GM23338 (cell line): ENCODE measurements around the gene LOXL1. TPM values are rescaled to one million over a fixed set of nuclear protein-coding genes. Genes with fewer than 3 reads are reported as not detected.

ENCODE experiments used
- ATAC-seq: fragments of 200-7000 bp; cut with Tn5 transposase; 3 replicates; pipeline ENCODE4 v1.9.1; 2020
- DNase-seq: peaks from one replicate; pipeline ENCODE4 v3.0.0-alpha.2; 2015; ENCODE audit warnings: low spot score
- H2AFZ ChIP-seq: fragments of 200-600 bp; sonication (generic); 2 replicates; pipeline ENCODE4 v1.8.0; 2016; ENCODE audit warnings: antibody characterized with exemption, mild to moderate bottlenecking, moderate library complexity
- H3F3A ChIP-seq: fragments of 200-600 bp; sonication (generic); replicated peaks from 2 replicates; pipeline ENCODE4 v1.8.0; 2017; ENCODE audit warnings: antibody characterized with exemption, mixed run types, low read depth
- H3K27ac ChIP-seq: fragments of 200-600 bp; sonication (generic); 2 replicates; pipeline ENCODE4 v1.6.1; 2016; ENCODE audit warnings: low read depth
- H3K27me3 ChIP-seq: fragments of 200-600 bp; sonication (generic); 2 replicates; pipeline ENCODE4 v1.8.0; 2016; ENCODE audit warnings: mild to moderate bottlenecking, mixed run types, moderate library complexity; ENCODE audit not compliant: insufficient read depth
- H3K36me3 ChIP-seq: fragments of 200-600 bp; sonication (generic); 2 replicates; pipeline ENCODE4 v1.8.0; 2016; ENCODE audit warnings: mild to moderate bottlenecking; ENCODE audit not compliant: insufficient read depth
- H3K4me1 ChIP-seq: fragments of 200-600 bp; sonication (generic); 2 replicates; pipeline ENCODE4 v1.8.0; 2016; ENCODE audit warnings: mild to moderate bottlenecking, moderate library complexity; ENCODE audit not compliant: insufficient read depth
- H3K4me2 ChIP-seq: fragments of 200-600 bp; sonication (generic); 2 replicates; pipeline ENCODE4 v1.7.1; 2017; ENCODE audit warnings: mixed run types
- H3K4me3 ChIP-seq: fragments of 200-600 bp; sonication (generic); 2 replicates; pipeline ENCODE4 v1.6.1; 2016; ENCODE audit warnings: mixed run types
- H3K79me2 ChIP-seq: fragments of 200-600 bp; sonication (generic); replicated peaks from 2 replicates; pipeline ENCODE4 v1.8.0; 2017; ENCODE audit warnings: mild to moderate bottlenecking; ENCODE audit not compliant: insufficient read depth
- H3K9me2 ChIP-seq: fragments of 200-600 bp; sonication (generic); 2 replicates; pipeline ENCODE4 v1.8.0; 2017; ENCODE audit not compliant: insufficient read depth
- H4K20me1 ChIP-seq: fragments of 200-600 bp; sonication (generic); replicated peaks from 2 replicates; pipeline ENCODE4 v1.8.0; 2017; ENCODE audit warnings: mild to moderate bottlenecking; ENCODE audit not compliant: insufficient read depth
- H3K27ac Mint-ChIP-seq: 2 replicates; pipeline ENCODE4 v1.8.0; 2020; ENCODE audit warnings: inconsistent platforms, mild to moderate bottlenecking, moderate library complexity, mixed read lengths
- H3K27me3 Mint-ChIP-seq: 3 replicates; pipeline ENCODE4 v1.8.0; 2022; ENCODE audit warnings: low read depth, mild to moderate bottlenecking, moderate library complexity, mixed read lengths, inconsistent platforms; ENCODE audit not compliant: insufficient read depth, poor library complexity
- H3K36me3 Mint-ChIP-seq: 3 replicates; pipeline ENCODE4 v1.8.0; 2021; ENCODE audit warnings: low read depth, mild to moderate bottlenecking, inconsistent platforms, moderate library complexity, mixed read lengths
- H3K4me1 Mint-ChIP-seq: 3 replicates; pipeline ENCODE4 v1.8.0; 2020; ENCODE audit warnings: mild to moderate bottlenecking, inconsistent platforms, mixed read lengths
- H3K4me3 Mint-ChIP-seq: 3 replicates; pipeline ENCODE4 v1.8.0; 2021; ENCODE audit warnings: moderate library complexity, mild to moderate bottlenecking, inconsistent platforms, mixed read lengths
- H3K9me3 Mint-ChIP-seq: 3 replicates; pipeline ENCODE4 v1.8.0; 2020; ENCODE audit warnings: moderate library complexity, mild to moderate bottlenecking, inconsistent platforms, mixed read lengths
- CREB1 ChIP-seq: fragments of 250-450 bp; sonication (Bioruptor Pico); IDR thresholded peaks from 2 replicates; pipeline ENCODE4 v1.5.0; 2020; ENCODE audit warnings: low read depth, mild to moderate bottlenecking, moderate library complexity
- CTCF ChIP-seq, 2 experiments: fragments of 200-600 bp in 1 of 2; sonication (generic) in 1 of 2; conservative IDR thresholded peaks; 2 replicates each; pipeline versions ENCODE4 v1.5.1 to v1.6.1; 2016 to 2017; ENCODE audit warnings: antibody characterized with exemption in 2 of 2, low read depth in 2 of 2, mild to moderate bottlenecking in 2 of 2, moderate library complexity in 1 of 2
- EZH2 ChIP-seq: fragments of 200-600 bp; sonication (generic); IDR thresholded peaks from one replicate; pipeline ENCODE4 v1.8.0; 2017; ENCODE audit warnings: antibody characterized with exemption, mild to moderate bottlenecking, low read depth; ENCODE audit not compliant: unreplicated experiment
- EZH2phosphoT487 ChIP-seq: fragments of 200-600 bp; sonication (generic); IDR thresholded peaks from one replicate; pipeline ENCODE4 v1.8.1; 2018; ENCODE audit warnings: antibody characterized with exemption; ENCODE audit not compliant: unreplicated experiment
- JUNB ChIP-seq: IDR thresholded peaks from one replicate; pipeline ENCODE4 v1.6.1; 2016; ENCODE audit warnings: antibody characterized with exemption; ENCODE audit not compliant: unreplicated experiment
- NANOG ChIP-seq: IDR thresholded peaks from 2 replicates; pipeline ENCODE4 v1.6.1; 2016; ENCODE audit warnings: antibody characterized with exemption, borderline replicate concordance
- POLR2AphosphoS5 ChIP-seq: IDR thresholded peaks from 2 replicates; pipeline ENCODE4 v1.6.1; 2016; ENCODE audit warnings: antibody characterized with exemption, low read depth
- REST ChIP-seq: IDR thresholded peaks from one replicate; pipeline ENCODE4 v1.6.1; 2018; ENCODE audit warnings: antibody characterized with exemption; ENCODE audit not compliant: unreplicated experiment
- STAT1 ChIP-seq: IDR thresholded peaks from one replicate; pipeline ENCODE4 v1.6.1; 2016; ENCODE audit warnings: antibody characterized with exemption; ENCODE audit not compliant: unreplicated experiment
- ZNF114 ChIP-seq: fragments of 250-450 bp; sonication (Bioruptor Pico); IDR thresholded peaks from 2 replicates; pipeline ENCODE4 v1.5.0; 2020; ENCODE audit warnings: mild to moderate bottlenecking, moderate library complexity
- ZNF331 ChIP-seq: fragments of 250-450 bp; sonication (Bioruptor Pico); IDR thresholded peaks from 2 replicates; pipeline ENCODE4 v1.5.0; 2020; ENCODE audit warnings: low read depth, mild to moderate bottlenecking, moderate library complexity
- ZNF462 ChIP-seq: fragments of 250-450 bp; sonication (Bioruptor Pico); IDR thresholded peaks from 2 replicates; pipeline ENCODE4 v1.5.0; 2020; ENCODE audit warnings: mild to moderate bottlenecking, moderate library complexity
- polyA plus RNA-seq: library from polyadenylated mRNA; unstranded; fragments of >200 nt; fragmentation: Nextera tagmentation; extraction: Ambion mirVana; gene quantifications from 2 replicates; pipeline ENCODE4 v1.2.1, GENCODE V29; 2016
- total RNA-seq: library from RNA; depleted of rRNA; stranded (reverse); fragments of >200 nt; shearing (Covaris generic); gene quantifications from 2 replicates; pipeline ENCODE4 v1.2.3, GENCODE V29; 2014
- TF ChIP-seq, protein P1 (sequence below): IDR thresholded peaks from 2 replicates; pipeline ENCODE4 v1.6.1; 2016; ENCODE audit warnings: antibody characterized with exemption

LOXL1 gene
- total and polyA plus RNA-seq, 2 experiments from 2014 or later, result 6.9 to 10.8 TPM

GRCh38 chr15:73918784-73919183, 7.5 kb upstream of the LOXL1 start:
- H3K27ac Mint-ChIP-seq, result no peak overlapping the region
- Histone ChIP-seq H3K36me3 (no peaks in the 10 kb centered on the region), H3K27ac (no peak overlapping the region), H2AFZ (no peak overlapping the region), H3K4me3 (no peak overlapping the region), H3K79me2 (no peaks in the 10 kb centered on the region), H3K27me3 (no peaks in the 10 kb centered on the region), H4K20me1 (no peaks in the 10 kb centered on the region), H3K9me2 (no peaks in the 10 kb centered on the region), H3K4me2 (no peak overlapping the region), H3K4me1 (peaks cover 29% of the 10 kb centered on the region), H3F3A (no peaks in the 10 kb centered on the region)
- no peak for DNase-seq
- peaks cover 5% of the 10 kb centered on the region for H3K27me3 Mint-ChIP-seq
- ATAC-seq, result no peak
- H3K4me1 Mint-ChIP-seq, result peaks cover 33% of the 10 kb centered on the region
- no peak overlapping the region for H3K4me3 Mint-ChIP-seq
- TF ChIP-seq ZNF114, result no peak
- TF ChIP-seq, protein P1, sequence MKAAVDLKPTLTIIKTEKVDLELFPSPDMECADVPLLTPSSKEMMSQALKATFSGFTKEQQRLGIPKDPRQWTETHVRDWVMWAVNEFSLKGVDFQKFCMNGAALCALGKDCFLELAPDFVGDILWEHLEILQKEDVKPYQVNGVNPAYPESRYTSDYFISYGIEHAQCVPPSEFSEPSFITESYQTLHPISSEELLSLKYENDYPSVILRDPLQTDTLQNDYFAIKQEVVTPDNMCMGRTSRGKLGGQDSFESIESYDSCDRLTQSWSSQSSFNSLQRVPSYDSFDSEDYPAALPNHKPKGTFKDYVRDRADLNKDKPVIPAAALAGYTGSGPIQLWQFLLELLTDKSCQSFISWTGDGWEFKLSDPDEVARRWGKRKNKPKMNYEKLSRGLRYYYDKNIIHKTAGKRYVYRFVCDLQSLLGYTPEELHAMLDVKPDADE, result no peak
- no peak for TF ChIP-seq REST
- TF ChIP-seq ZNF462 (CRISPR knock-in tag), result no peak
- TF ChIP-seq STAT1, result no peak
- TF ChIP-seq EZH2, result no peak
- TF ChIP-seq POLR2AphosphoS5, result no peak
- no peak for TF ChIP-seq EZH2phosphoT487
- no peak for TF ChIP-seq JUNB
- TF ChIP-seq NANOG, result no peak
- TF ChIP-seq ZNF331 (CRISPR knock-in tag), result no peak
- no peak for TF ChIP-seq CTCF (conservative IDR thresholded peaks at IDR 0.05; ENCODE audit: low read depth in 2 of 2)
- no peak for TF ChIP-seq CREB1
- peaks cover 12% of the 10 kb centered on the region; the same call in 2 of the 3 replicates for H3K9me3 Mint-ChIP-seq
- H3K36me3 Mint-ChIP-seq, result peaks cover 29% of the 10 kb centered on the region
